ENCODE measurements around the gene RNF26. TPM values are rescaled to one million over a fixed set of nuclear protein-coding genes. Genes with fewer than 3 reads are reported as not detected.

Gene RNF26
- total RNA-seq, 2 donors from 2014 or later, result 22.9 to 46.6 TPM

DNA sequence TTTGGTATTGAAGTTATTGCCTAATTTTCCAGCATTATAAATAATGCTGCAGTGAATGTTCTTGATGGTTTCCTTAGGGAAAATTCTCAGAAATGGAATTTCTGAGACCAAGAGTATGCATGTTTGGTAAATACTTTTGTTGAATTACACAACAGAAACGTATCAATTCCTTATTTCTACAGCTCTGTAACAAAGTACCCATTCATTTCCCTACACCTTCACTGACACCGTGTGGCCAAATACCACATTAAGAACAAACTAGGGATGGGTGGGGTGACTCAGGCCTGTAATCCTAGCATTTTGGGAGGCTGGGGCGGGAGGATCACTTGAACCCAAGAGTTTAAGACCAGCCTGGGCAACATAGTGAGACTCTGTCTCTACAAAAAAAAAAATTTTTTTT lies 39.1 kb upstream of the RNF26 start:
- Histone ChIP-seq H3K27ac (no peak overlapping the region), H3K9ac (ENCODE audit: low read depth in 2 of 2, low read length in 2 of 2) (no peak overlapping the region), H3K36me3 (peaks cover 5% of the 10 kb centered on the region), H3K9me3 (no peaks in the 10 kb centered on the region), H3K4me3 (no peak overlapping the region), H3K27me3 (no peaks in the 10 kb centered on the region), H3K4me1 (no peaks in the 10 kb centered on the region)
- TF ChIP-seq, protein P1, sequence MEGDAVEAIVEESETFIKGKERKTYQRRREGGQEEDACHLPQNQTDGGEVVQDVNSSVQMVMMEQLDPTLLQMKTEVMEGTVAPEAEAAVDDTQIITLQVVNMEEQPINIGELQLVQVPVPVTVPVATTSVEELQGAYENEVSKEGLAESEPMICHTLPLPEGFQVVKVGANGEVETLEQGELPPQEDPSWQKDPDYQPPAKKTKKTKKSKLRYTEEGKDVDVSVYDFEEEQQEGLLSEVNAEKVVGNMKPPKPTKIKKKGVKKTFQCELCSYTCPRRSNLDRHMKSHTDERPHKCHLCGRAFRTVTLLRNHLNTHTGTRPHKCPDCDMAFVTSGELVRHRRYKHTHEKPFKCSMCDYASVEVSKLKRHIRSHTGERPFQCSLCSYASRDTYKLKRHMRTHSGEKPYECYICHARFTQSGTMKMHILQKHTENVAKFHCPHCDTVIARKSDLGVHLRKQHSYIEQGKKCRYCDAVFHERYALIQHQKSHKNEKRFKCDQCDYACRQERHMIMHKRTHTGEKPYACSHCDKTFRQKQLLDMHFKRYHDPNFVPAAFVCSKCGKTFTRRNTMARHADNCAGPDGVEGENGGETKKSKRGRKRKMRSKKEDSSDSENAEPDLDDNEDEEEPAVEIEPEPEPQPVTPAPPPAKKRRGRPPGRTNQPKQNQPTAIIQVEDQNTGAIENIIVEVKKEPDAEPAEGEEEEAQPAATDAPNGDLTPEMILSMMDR (IDR thresholded peaks at IDR 0.05), result no peak
- no peak for DNase-seq
- intact Hi-C loops (cut with DNase I), result no loop called here

DNA sequence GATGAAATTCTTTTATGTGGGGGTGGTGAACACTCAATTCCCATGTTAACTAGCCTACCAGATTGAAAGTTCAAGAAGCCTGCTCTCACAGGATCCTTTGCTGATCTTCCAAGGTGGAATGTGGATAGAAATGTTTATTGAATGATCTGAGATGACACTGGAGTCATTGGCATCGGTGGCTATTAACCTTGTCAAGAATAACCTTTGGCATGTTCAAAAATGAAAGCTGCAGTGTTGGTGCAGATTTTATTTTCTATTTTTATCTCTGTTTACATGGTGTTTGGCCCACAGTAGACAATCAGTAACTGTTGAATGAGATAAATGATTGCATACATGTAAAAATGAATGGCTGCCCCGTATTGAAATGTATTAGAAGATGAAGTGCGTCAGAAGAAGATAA lies 36.4 kb upstream of the RNF26 start:
- Histone ChIP-seq H3K9me3 (no peaks in the 10 kb centered on the region), H3K27ac (no peak overlapping the region), H3K36me3 (peaks cover 5% of the 10 kb centered on the region), H3K27me3 (no peaks in the 10 kb centered on the region), H3K4me3 (no peak overlapping the region), H3K4me1 (no peaks in the 10 kb centered on the region), H3K9ac (ENCODE audit: low read depth in 2 of 2, low read length in 2 of 2) (no peak overlapping the region)
- DNase-seq, result no peak
- intact Hi-C loops (cut with DNase I), result no loop called here
- TF ChIP-seq, protein P1 (IDR thresholded peaks at IDR 0.05), result no peak

DNA sequence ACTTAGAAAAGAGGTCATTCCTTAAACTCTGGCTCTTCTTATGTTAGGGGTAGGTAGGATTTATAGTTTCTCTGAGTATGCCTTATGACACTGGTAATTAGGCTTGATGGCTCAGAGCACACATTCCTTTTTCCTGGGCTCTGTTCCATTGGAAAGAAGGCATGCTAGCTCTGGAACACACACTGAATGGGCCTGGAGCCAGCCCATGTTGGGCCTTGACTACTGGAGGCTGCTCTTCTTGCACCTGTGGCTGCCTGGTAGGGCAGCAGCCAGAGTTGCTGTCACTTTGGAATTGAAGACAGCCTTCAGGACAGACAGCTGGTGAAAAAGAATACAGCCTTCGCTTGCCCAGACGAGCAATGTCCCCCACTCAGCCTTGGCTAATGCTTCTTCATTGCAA lies 35.6 kb upstream of the RNF26 start:
- Histone ChIP-seq H3K4me3 (no peak overlapping the region), H3K4me1 (no peaks in the 10 kb centered on the region), H3K9ac (ENCODE audit: low read depth in 2 of 2, low read length in 2 of 2) (no peak overlapping the region), H3K27ac (no peak overlapping the region), H3K27me3 (no peaks in the 10 kb centered on the region), H3K9me3 (no peaks in the 10 kb centered on the region), H3K36me3 (peaks cover 5% of the 10 kb centered on the region)
- TF ChIP-seq, protein P1 (IDR thresholded peaks at IDR 0.05), result no peak
- DNase-seq, result no peak
- intact Hi-C loops (cut with DNase I), result no loop called here

DNA sequence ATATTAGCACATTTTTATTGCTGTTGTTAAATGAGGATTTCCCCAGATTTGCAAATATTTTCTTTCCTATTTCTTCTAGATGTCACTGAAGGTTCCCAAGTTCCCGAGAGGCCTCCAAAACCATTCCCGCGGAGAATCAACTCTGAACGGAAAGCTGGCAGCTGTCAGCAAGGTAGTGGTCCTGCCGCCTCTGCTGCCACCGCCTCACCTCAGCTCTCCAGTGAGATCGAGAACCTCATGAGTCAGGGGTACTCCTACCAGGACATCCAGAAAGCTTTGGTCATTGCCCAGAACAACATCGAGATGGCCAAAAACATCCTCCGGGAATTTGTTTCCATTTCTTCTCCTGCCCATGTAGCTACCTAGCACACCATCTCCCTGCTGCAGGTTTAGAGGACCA lies 34.9 kb upstream of the RNF26 start:
- no peaks in the 10 kb centered on the region for H3K4me1 ChIP-seq
- no peak overlapping the region for H3K4me3 ChIP-seq
- H3K9me3 ChIP-seq, result no peaks in the 10 kb centered on the region
- intact Hi-C loops (cut with DNase I), result no loop called here
- H3K9ac ChIP-seq (ENCODE audit: low read depth in 2 of 2, low read length in 2 of 2), result no peak overlapping the region
- peaks cover 5% of the 10 kb centered on the region for H3K36me3 ChIP-seq
- TF ChIP-seq, protein P1 (IDR thresholded peaks at IDR 0.05), result no peak
- DNase-seq, result no peak
- no peaks in the 10 kb centered on the region for H3K27me3 ChIP-seq
- H3K27ac ChIP-seq, result no peak overlapping the region

DNA sequence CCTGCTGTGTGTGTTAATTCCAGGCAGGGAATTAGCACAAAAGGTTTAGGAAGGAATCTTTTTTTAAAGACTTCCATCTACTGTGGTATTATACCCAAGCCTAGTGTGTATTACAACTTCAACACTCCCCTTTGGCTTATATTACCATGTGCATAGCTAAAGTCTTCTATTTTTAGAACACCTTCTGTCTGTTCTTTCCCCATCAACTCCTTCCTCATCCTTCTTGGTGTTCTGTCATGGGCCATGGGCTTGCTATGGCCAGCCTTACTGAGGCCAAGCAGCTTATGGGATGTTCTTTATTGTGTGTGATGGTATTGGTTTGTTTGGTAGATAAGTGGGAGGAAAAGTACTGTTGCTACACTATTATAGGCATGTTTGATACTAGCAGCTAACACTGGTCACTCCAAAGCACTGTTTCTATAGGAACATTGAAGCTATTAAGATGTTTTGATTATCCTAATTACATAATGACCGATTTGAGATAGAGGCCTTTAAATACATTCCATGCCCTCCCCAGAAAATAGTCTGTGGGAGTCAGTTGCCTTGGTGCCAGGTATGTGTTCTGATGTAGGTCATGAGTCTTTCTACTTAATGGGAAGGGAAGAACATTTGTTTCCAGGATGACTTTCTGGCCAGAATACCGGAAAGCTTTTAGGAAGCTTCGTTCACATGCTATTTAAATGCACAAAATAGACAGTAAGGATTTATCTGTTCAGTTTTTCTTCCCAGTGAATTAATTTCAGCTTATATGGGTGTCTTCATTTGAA lies 33.9 kb upstream of the RNF26 start:
- H3K9me3 ChIP-seq, result no peaks in the 10 kb centered on the region
- no peaks in the 10 kb centered on the region for H3K27me3 ChIP-seq
- no peaks in the 10 kb centered on the region for H3K4me1 ChIP-seq
- no peak overlapping the region for H3K27ac ChIP-seq
- intact Hi-C loops (cut with DNase I), result no loop called here
- TF ChIP-seq, protein P1 (IDR thresholded peaks at IDR 0.05), result no peak
- H3K36me3 ChIP-seq, result peaks cover 5% of the 10 kb centered on the region
- no peak overlapping the region for H3K4me3 ChIP-seq
- DNase-seq, result no peak
- H3K9ac ChIP-seq (ENCODE audit: low read depth in 2 of 2, low read length in 2 of 2), result no peak overlapping the region
